GM12892 (cell line): Measurements from ENCODE around the gene VRTN.

Source experiments
- DNase-seq: peaks from one replicate; pipeline ENCODE4 v3.0.0; 2011; ENCODE audit not compliant: insufficient read length
- FAIRE-seq: peaks from 2 replicates; lab custom pipeline; 2011; peaks lifted over from hg19 to GRCh38; lab: Jason Lieb, UNC
- POLR2A ChIP-seq: IDR thresholded peaks from 2 replicates; pipeline ENCODE4 v1.6.1; 2011; ENCODE audit warnings: low read depth, low read length, control low read depth
- POLR2AphosphoS5 ChIP-seq: IDR thresholded peaks from 2 replicates; pipeline ENCODE4 v1.6.1; 2011; ENCODE audit warnings: low read depth, low read length, control low read depth
- TAF1 ChIP-seq: IDR thresholded peaks from 2 replicates; pipeline ENCODE4 v1.6.1; 2011; ENCODE audit warnings: low read depth, mild to moderate bottlenecking, control low read depth, low read length, borderline replicate concordance

VRTN gene

DNA sequence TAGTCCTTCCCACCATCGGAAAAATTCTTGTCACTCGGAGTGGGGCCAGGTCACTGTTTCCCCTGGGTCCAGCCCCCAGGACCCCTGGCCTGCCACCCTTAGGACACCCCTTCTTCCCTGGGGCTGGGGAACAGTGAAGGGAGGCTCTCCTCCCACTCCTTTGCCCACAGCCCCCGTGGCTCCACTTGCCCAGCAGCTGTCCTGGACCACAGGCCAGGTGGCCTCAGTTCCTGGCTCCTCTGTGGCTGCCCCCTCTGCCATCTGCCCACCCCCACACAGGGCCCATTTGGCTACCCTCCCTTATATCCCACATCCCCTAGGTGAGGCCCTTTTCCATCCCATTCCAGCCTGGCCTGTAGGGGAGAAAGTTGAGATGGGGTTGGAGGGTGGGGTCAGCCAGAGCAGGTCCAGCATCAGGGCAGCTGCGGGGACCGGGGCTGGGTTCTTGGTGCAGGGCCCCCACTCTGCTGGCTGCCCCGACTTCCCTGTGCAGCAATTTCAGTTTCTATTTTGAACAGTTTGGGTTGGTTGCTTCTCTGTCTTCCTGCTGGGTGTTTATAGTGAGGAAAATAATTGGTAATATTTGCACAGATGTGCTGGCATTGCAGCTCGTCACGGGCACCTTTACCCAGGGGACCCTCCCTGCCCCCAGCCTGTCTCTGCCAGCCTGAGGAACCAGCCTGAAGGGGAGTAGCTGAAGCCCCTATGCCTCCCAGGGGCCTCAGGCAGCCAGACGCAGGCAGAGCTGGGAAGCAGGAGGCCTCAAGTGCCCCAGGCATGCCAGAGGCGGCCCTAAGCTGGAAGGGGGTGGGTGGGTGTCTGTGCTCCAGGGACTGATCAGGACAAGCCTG lies 54.4 kb downstream of the VRTN start:
- no peak for DNase-seq
- FAIRE-seq: peak; percentile 64
- TF ChIP-seq POLR2A (no peak), POLR2AphosphoS5 (no peak), TAF1 (no peak)

GRCh38 chr14:74403619-74404417 lies 55.5 kb downstream of the VRTN start:
- FAIRE-seq (no peak), DNase-seq (no peak)
- no peak for TF ChIP-seq POLR2A
- no peak for TF ChIP-seq TAF1
- no peak for TF ChIP-seq POLR2AphosphoS5

- no peak for DNase-seq
- TF ChIP-seq TAF1: no peak
- no peak for TF ChIP-seq POLR2AphosphoS5
- no peak for TF ChIP-seq POLR2A
- no peak for FAIRE-seq
Measured at GRCh38 chr14:74404435-74404834, 56.2 kb downstream of the VRTN start.

- no peak for FAIRE-seq
- TF ChIP-seq POLR2AphosphoS5 (no peak), POLR2A (no peak), TAF1 (no peak)
Measured at GRCh38 chr14:74405663-74406062, 57.4 kb downstream of the VRTN start.

DNA sequence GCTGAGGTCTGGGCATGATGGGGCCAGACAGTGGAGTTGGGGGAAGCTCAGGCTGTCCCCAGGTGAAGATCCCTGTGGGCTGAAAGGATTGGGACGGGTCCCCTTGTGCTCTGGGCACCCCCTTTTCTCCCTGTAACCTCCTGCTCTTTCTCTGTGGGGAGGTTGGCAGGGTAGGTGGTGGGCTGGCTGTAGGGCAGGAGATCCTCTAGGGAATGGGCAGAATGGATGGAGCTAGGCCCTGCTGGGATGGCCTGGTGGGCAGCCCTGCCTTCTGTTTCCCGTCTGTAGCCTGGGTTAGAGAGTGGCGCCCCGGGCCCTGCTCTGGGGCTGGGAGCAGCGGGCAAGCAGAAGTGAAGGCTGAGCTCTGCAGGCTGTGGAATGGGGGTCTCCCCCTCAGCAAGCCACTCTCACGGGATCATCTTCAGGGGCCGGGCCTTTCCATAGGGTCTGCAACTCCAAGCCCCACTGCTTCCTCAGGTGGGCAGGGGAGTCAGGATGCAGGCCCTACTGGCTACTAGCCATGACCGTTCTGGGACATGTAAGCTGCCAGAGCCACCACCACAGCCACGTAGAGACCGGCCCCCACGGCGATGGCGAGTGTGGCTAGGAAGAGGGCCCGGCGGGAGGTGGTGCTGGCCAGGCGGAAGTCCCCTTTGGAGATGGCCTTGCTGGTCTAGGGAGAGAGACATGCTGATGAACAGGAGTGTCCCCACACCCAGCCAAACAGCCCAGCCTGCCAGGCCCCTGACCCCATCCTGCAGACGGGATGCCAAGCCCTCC lies 58.9 kb downstream of the VRTN start:
- DNase-seq (no peak), FAIRE-seq (no peak)
- no peak for TF ChIP-seq POLR2A
- TF ChIP-seq TAF1: no peak
- TF ChIP-seq POLR2AphosphoS5: no peak

More at GRCh38 chr14:74405663-74406062, 57.4 kb downstream of the VRTN start:
- no peak for DNase-seq

- FAIRE-seq: no peak
- no peak for DNase-seq
- no peak for TF ChIP-seq POLR2AphosphoS5
- TF ChIP-seq TAF1: no peak
- no peak for TF ChIP-seq POLR2A
Measured at GRCh38 chr14:74407801-74408154, 59.5 kb downstream of the VRTN start.

GRCh38 chr14:74408870-74409269 lies 60.6 kb downstream of the VRTN start:
- DNase-seq: no peak
- TF ChIP-seq TAF1: no peak
- TF ChIP-seq POLR2A: no peak
- TF ChIP-seq POLR2AphosphoS5: no peak
- no peak for FAIRE-seq

- TF ChIP-seq POLR2AphosphoS5 (no peak), POLR2A (no peak), TAF1 (no peak)
- DNase-seq (no peak), FAIRE-seq (no peak)
Measured at GRCh38 chr14:74409441-74409840, 61.2 kb downstream of the VRTN start.
